Upper lobe of right lung (tissue), 1 donor: ENCODE results near the gene DENND10. TPM values are rescaled to one million over a fixed set of nuclear protein-coding genes. Genes with fewer than 3 reads are reported as not detected.

Source experiments
- ATAC-seq: fragments of 200-7000 bp; cut with Tn5 transposase; one replicate; pipeline ENCODE4 v1.9.1; 2020; ENCODE audit warnings: mild to moderate bottlenecking, moderate library complexity
- DNase-seq: peaks from one replicate; pipeline ENCODE4 v3.0.0-alpha.2; 2020
- H3K27ac ChIP-seq: fragments of 200-600 bp; one replicate; pipeline ENCODE4 v1.8.0; 2022
- H3K27me3 ChIP-seq: fragments of 200-600 bp; one replicate; pipeline ENCODE4 v1.8.0; 2022; ENCODE audit warnings: mild to moderate bottlenecking
- H3K36me3 ChIP-seq: fragments of 200-600 bp; one replicate; pipeline ENCODE4 v1.8.0; 2022
- H3K4me1 ChIP-seq: fragments of 200-600 bp; one replicate; pipeline ENCODE4 v1.8.0; 2022
- H3K4me3 ChIP-seq: fragments of 200-600 bp; one replicate; pipeline ENCODE4 v1.8.0; 2022; ENCODE audit warnings: mild to moderate bottlenecking
- H3K9me3 ChIP-seq: fragments of 200-600 bp; one replicate; pipeline ENCODE4 v1.8.0; 2022
- intact Hi-C: fragments of 100-400 bp; cut with DNase I; formaldehyde crosslinking; loops from one replicate; pipeline ENCODE4 v1.11.0; 2022
- total RNA-seq: library from RNA; stranded (reverse); fragmentation: NEBNext Ultra II Directional; extraction: Animal tissue kit (Norgen Biotek cat#: 25700); gene quantifications from one replicate; pipeline ENCODE4 v1.2.1, GENCODE V29; 2021
- TF ChIP-seq, protein P1 (sequence below): fragments of 200-600 bp; IDR thresholded peaks from one replicate; pipeline ENCODE4 v1.8.0; 2022; ENCODE audit warnings: antibody characterized with exemption
- donor health status: DM: no; HTN: yes; CAD: no; lungs with severe emphysema.

DENND10 gene
- total RNA-seq, 1 donor from 2014 or later: 27.7 TPM

DNA sequence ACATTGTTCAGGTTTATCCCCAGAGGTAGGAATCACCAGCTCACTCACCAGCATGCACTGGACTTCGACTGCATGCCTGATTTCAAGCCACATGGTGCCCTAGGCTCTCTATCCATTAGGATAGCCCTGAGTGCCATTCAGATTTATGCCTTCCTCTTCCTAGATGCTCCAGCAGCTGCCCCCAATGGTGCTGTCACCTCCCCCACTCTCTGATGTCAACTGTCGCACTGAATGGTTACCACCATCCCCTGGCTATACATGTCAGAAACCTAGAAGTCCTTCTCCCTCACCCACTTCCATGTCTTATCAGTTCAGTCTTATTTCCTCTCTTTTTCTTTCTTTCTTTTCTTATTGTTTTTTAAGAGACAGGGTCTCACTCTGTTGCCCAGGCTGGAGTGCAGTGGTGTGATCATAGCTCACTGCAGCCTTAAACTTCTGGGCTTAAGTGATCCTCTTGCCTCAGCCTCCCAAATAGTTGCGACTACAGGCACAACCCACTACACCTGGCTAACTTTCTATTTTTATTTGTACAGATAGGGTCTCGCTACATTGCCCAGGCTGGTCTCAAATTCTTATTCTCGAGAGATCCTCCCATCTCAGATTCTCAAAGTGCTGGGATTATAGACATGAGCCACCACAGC lies 58.7 kb downstream of the DENND10 start:
- ATAC-seq (no peak), DNase-seq (no peak)
- H3K36me3 ChIP-seq: peaks cover 32% of the 10 kb centered on the region
- H3K27me3 ChIP-seq: no peaks in the 10 kb centered on the region
- H3K9me3 ChIP-seq: no peaks in the 10 kb centered on the region
- TF ChIP-seq, protein P1, sequence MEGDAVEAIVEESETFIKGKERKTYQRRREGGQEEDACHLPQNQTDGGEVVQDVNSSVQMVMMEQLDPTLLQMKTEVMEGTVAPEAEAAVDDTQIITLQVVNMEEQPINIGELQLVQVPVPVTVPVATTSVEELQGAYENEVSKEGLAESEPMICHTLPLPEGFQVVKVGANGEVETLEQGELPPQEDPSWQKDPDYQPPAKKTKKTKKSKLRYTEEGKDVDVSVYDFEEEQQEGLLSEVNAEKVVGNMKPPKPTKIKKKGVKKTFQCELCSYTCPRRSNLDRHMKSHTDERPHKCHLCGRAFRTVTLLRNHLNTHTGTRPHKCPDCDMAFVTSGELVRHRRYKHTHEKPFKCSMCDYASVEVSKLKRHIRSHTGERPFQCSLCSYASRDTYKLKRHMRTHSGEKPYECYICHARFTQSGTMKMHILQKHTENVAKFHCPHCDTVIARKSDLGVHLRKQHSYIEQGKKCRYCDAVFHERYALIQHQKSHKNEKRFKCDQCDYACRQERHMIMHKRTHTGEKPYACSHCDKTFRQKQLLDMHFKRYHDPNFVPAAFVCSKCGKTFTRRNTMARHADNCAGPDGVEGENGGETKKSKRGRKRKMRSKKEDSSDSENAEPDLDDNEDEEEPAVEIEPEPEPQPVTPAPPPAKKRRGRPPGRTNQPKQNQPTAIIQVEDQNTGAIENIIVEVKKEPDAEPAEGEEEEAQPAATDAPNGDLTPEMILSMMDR: no peak
- no peak overlapping the region for H3K4me3 ChIP-seq
- no peak overlapping the region for H3K27ac ChIP-seq
- peaks cover 8% of the 10 kb centered on the region for H3K4me1 ChIP-seq
- intact Hi-C loops: no loop called here

DNA sequence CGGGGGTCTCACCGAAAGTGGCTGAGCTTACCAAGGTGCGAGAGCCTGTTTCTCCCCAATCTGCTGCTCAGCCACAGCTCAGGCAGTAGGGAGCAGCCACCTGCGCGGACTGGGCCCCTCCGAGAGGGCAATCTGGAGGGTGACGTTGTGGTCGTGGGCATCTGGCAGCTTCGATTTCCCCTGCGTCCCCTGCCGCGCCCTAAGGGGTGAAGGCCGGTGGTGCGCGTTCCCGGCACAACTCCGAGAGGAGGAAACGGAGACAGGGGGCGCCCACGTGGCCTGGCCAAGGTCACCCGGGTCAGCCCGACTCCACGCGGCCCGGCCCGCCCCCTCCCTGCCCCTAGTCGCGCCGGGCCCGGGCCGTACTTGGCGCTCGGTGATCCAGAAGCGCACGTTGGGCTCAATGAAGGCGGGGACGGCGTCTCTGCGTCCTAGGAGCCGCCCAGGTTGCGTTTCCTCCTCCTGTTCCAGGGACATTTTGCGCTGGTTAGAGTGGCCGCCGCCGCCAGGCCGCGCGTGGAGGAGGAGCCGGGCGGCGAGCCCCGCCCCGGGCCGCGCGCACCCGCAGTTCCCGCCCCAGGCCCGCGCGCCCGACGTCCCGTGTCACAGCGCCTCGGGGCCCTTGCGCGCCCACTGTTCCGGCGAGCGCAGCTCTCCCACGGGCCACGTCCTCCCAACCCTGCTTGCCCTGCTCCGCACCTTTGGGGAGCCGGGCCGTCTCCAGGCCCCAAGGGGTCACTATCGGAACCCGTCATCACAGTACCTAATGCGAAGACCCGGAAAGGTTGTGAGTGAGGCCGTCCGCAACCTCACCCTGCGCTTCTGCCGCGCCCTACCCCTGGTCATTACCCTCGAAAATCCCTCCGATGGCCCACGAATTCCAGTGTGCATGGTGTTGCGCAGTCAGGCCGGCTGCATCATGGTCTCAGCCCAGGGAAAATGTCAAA lies 61.5 kb downstream of the DENND10 start, which contains the start of gene SFXN4:
Gene SFXN4 (minus strand): TSS at position 544 of the 947 bp plus-strand sequence. CDS start 67 bp downstream, at position 477.
- intact Hi-C loops: no loop called here
- H3K4me3 ChIP-seq: peak within 1 kb of the TSS; percentile 83
- H3K27ac ChIP-seq: peak within 1 kb of the TSS; percentile 91
- ATAC-seq: peak; percentile 99
- H3K9me3 ChIP-seq: no peaks in the 10 kb centered on the region
- TF ChIP-seq, protein P1: peak; percentile 5
- peaks cover 34% of the 10 kb centered on the region for H3K36me3 ChIP-seq
- H3K4me1 ChIP-seq: peaks cover 8% of the 10 kb centered on the region
- H3K27me3 ChIP-seq: no peaks in the 10 kb centered on the region
- peak; percentile 92 for DNase-seq

DNA sequence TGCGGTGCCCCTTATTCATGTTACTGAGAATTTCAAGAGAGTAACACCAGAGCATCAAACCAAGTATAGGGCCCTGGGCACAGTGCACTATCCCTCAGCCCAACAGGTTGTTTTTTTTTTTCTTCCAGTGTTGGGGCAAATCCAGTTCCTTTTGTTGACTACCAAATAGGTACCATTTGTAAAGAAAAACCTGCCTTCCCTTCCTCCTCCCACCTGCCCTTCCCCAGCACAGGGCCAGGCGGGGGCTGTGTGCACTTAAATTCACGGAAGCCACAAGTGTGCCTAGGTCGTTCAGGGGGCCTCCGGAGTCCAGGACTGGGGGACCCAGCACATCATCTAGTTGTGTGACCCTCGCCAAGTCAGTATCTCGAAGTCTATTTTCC lies 62.2 kb downstream of the DENND10 start:
- Histone ChIP-seq H3K4me1 (peaks cover 8% of the 10 kb centered on the region), H3K27ac (peak overlapping the region; percentile 91), H3K4me3 (peak overlapping the region; percentile 83), H3K36me3 (peaks cover 39% of the 10 kb centered on the region), H3K9me3 (no peaks in the 10 kb centered on the region), H3K27me3 (no peaks in the 10 kb centered on the region)
- intact Hi-C loops: no loop called here
- TF ChIP-seq, protein P1: no peak
- ATAC-seq (no peak), DNase-seq (peak; percentile 52)

DNA sequence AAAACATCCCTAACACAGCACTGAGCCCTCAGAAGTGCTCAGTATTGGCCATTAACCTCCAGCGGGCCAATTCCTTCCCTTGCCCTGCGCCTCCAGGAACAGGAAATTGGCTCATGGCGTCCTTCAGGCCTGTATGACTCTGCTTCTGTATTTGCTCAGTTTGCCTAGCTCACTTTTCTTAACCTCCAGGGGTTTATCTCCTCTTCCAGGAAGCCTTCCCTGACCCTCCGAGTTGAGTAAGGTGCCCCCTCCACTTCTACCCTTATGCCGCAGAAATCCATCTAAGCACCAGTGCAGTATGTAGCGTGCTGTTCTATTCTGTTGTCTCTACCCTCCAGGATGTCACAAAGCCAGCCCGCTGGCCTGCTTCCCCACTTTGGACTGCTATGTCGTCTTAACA lies 62.7 kb downstream of the DENND10 start:
- H3K27me3 ChIP-seq: no peaks in the 10 kb centered on the region
- H3K27ac ChIP-seq: peak overlapping the region; percentile 91
- intact Hi-C loops: no loop called here
- H3K36me3 ChIP-seq: peaks cover 44% of the 10 kb centered on the region
- ATAC-seq (no peak), DNase-seq (no peak)
- H3K4me3 ChIP-seq: no peak overlapping the region
- no peaks in the 10 kb centered on the region for H3K9me3 ChIP-seq
- TF ChIP-seq, protein P1: no peak
- H3K4me1 ChIP-seq: peaks cover 8% of the 10 kb centered on the region

DNA sequence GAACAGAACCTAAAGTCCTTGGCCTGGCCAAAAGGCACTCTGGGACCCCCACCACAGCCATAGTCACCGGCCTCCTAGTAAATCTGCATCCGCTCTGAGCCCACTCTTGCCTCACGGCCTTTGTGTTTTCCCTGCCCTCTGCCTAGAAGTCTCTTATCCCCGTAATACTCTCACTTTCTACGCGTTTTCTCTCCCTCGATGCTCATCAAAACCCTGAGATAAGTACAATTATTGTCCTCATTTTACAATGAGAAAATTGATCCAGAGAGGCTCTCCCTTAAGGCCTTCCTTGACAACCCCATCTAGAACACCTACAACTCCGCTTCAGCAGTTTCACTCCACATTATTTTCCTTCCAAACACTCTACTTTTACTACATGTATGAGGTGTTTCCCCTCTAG lies 63.1 kb downstream of the DENND10 start:
- H3K36me3 ChIP-seq: peaks cover 49% of the 10 kb centered on the region
- H3K9me3 ChIP-seq: no peaks in the 10 kb centered on the region
- TF ChIP-seq, protein P1: no peak
- peaks cover 8% of the 10 kb centered on the region for H3K4me1 ChIP-seq
- intact Hi-C loops: no loop called here
- peak overlapping the region; percentile 91 for H3K27ac ChIP-seq
- no peak for ATAC-seq
- peak; percentile 10 for DNase-seq
- no peaks in the 10 kb centered on the region for H3K27me3 ChIP-seq
- H3K4me3 ChIP-seq: no peak overlapping the region
